ENCODE data around the gene AMPD3.

- TF ChIP-seq MAX (IDR thresholded peaks at IDR 0.05), result no peak
- no peak for TF ChIP-seq YY1 (IDR thresholded peaks at IDR 0.05; ENCODE audit: low read depth)
- TF ChIP-seq NFIC (IDR thresholded peaks at IDR 0.05), result no peak
- no peak for TF ChIP-seq EP300 (IDR thresholded peaks at IDR 0.05; ENCODE audit: borderline replicate concordance)
- TF ChIP-seq FOXM1 (IDR thresholded peaks at IDR 0.05; ENCODE audit: borderline replicate concordance, low read depth), result no peak
- no peak for TF ChIP-seq REST (IDR thresholded peaks at IDR 0.05; ENCODE audit: low read depth)
- no peak for TF ChIP-seq RAD21 (IDR thresholded peaks at IDR 0.05; ENCODE audit: low read depth)
- no peak for TF ChIP-seq CREB1 (IDR thresholded peaks at IDR 0.05; ENCODE audit: low read depth)
- TF ChIP-seq CEBPB (IDR thresholded peaks at IDR 0.05), result no peak
- TF ChIP-seq TAF1 (IDR thresholded peaks at IDR 0.05; ENCODE audit: low read depth), result no peak
- no peak for TF ChIP-seq ZBTB7A (IDR thresholded peaks at IDR 0.05; ENCODE audit: low read depth)
Measured at GRCh38 chr11:10438458-10438857, 16.6 kb upstream of the AMPD3 start.
